Measurements from ENCODE around the gene TRIP10. TPM values are rescaled to one million over a fixed set of nuclear protein-coding genes. Genes with fewer than 3 reads are reported as not detected.
A peak's percentile ranks its signal among the peaks of the same experiment; 100 is the strongest.

Gene TRIP10
- total and polyA plus RNA-seq, 2 of the 13 experiments (the other 11 are each of a cell fraction or from before 2014, with no cell fraction given) = 32.5 to 33.2 TPM

DNA sequence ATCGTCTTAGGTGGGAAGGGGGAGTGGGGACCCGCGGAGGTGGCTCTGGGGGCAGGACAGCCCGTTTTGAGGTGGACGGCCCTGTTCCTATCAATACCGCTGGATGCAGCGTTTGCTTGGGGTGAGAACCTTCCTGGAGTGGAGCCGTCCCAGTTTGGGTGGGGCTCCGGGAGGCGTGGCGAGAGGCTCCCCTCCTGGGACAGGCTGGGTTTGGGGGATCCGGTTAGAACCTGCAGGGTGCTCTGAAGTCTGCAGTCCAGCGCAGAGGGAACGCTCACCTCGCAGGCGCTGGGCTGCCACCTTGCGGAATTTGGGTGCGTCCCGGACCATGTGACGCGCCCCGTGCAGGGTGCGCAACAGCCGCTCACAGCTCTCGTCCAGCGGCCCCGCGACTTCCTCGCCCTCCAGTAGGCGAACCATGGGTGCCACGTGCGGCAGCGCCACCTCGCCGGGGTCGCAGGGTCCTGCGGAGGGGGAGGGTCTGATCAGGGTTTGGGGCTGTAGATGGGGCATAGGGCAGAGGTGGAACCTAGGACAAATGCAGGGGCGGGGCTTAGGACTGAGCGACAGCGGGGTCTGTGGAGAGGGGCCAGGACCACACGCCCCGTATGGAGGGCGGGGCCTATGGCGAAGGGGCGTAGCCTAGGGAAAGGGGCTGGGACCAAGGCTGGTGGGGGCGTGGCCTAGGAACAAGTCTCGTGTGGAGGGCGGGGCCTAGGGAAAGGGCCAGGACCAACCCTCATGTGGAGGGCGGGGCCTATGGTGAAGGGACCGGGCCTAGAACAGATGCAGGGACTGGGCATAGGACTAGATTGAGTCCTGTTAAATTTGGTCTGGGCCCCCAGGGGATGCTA is 13.9 kb downstream of the TRIP10 start (continued):
- TF ChIP-seq PLSCR1 (CRISPR knock-in tag; IDR thresholded peaks at IDR 0.05; ENCODE audit: borderline replicate concordance) (no peak), ZNF331 (CRISPR knock-in tag; IDR thresholded peaks at IDR 0.05) (peak; percentile 80), HNRNPUL1 (IDR thresholded peaks at IDR 0.05; ENCODE audit: low read depth, low read length) (no peak), ELF3 (CRISPR knock-in tag; IDR thresholded peaks at IDR 0.05) (peak; percentile 37), ZNF720 (CRISPR knock-in tag; IDR thresholded peaks at IDR 0.05) (no peak), ZNF484 (CRISPR knock-in tag; IDR thresholded peaks at IDR 0.05; ENCODE audit: borderline replicate concordance, low read depth) (no peak), SMAD1 (CRISPR knock-in tag; IDR thresholded peaks at IDR 0.05; ENCODE audit: borderline replicate concordance, low read depth) (no peak), RBM39 (IDR thresholded peaks at IDR 0.05; ENCODE audit: low read depth, low read length, poor library complexity, severe bottlenecking) (no peak), HNRNPL (IDR thresholded peaks at IDR 0.05; ENCODE audit: low read depth, low read length) (peak; percentile 85), CEBPG (CRISPR knock-in tag; IDR thresholded peaks at IDR 0.05) (peak; percentile 40; the same call in 1 of the 2 replicates), ARHGAP35 (CRISPR knock-in tag; IDR thresholded peaks at IDR 0.05; ENCODE audit: borderline replicate concordance) (0 out of 2 replicates have a peak, but pooled peaks have one; percentile 72), SP4 (CRISPR knock-in tag; IDR thresholded peaks at IDR 0.05) (peak; percentile 94), ZNF432 (CRISPR knock-in tag; IDR thresholded peaks at IDR 0.05; ENCODE audit: borderline replicate concordance) (no peak), ZNF607 (CRISPR knock-in tag; IDR thresholded peaks at IDR 0.05; ENCODE audit: borderline replicate concordance) (no peak), ZFP36 (IDR thresholded peaks at IDR 0.05; ENCODE audit: borderline replicate concordance, low read depth, low read length, partially characterized antibody) (no peak), HMGXB4 (CRISPR knock-in tag; IDR thresholded peaks at IDR 0.05; ENCODE audit: borderline replicate concordance in 1 of 2, low read depth in 1 of 2) (peak; percentile 89; a peak in 3 of 4 replicates), CAMTA2 (CRISPR knock-in tag; IDR thresholded peaks at IDR 0.05; ENCODE audit: borderline replicate concordance) (no peak), SATB2 (CRISPR knock-in tag; IDR thresholded peaks at IDR 0.05) (0 out of 2 replicates have a peak, but pooled peaks have one; percentile 68), MED8 (CRISPR knock-in tag; IDR thresholded peaks at IDR 0.05; ENCODE audit: insufficient replicate concordance) (no peak), ZBTB1 (CRISPR knock-in tag; IDR thresholded peaks at IDR 0.05; ENCODE audit: borderline replicate concordance) (no peak), SOX6 (IDR thresholded peaks at IDR 0.05) (no peak), SOX6 (CRISPR knock-in tag; IDR thresholded peaks at IDR 0.05) (peak; percentile 51)
- TF ChIP-seq, protein P1, sequence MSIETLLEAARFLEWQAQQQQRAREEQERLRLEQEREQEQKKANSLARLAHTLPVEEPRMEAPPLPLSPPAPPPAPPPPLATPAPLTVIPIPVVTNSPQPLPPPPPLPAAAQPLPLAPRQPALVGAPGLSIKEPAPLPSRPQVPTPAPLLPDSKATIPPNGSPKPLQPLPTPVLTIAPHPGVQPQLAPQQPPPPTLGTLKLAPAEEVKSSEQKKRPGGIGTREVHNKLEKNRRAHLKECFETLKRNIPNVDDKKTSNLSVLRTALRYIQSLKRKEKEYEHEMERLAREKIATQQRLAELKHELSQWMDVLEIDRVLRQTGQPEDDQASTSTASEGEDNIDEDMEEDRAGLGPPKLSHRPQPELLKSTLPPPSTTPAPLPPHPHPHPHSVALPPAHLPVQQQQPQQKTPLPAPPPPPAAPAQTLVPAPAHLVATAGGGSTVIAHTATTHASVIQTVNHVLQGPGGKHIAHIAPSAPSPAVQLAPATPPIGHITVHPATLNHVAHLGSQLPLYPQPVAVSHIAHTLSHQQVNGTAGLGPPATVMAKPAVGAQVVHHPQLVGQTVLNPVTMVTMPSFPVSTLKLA (IDR thresholded peaks at IDR 0.05) = peak; percentile 87

Data from HepG2 (cell line).